M059J (cell line): ENCODE results near the gene ZNF526. TPM values are rescaled to one million over a fixed set of nuclear protein-coding genes. Genes with fewer than 3 reads are reported as not detected.
A peak's percentile ranks its signal among the peaks of the same experiment; 100 is the strongest.

Experiments
- DNase-seq: peaks from one replicate; pipeline ENCODE4 v3.0.0-alpha.2; 2012; ENCODE audit warnings: low read depth
- total RNA-seq: library from RNA; depleted of rRNA; stranded (reverse); fragments of >200 nt; shearing (Covaris generic); gene quantifications from 2 replicates; pipeline ENCODE4 v1.2.3, GENCODE V29; 2014

Gene ZNF526
- total RNA-seq, 1 experiment from 2014 or later, result 12.1 TPM

DNA sequence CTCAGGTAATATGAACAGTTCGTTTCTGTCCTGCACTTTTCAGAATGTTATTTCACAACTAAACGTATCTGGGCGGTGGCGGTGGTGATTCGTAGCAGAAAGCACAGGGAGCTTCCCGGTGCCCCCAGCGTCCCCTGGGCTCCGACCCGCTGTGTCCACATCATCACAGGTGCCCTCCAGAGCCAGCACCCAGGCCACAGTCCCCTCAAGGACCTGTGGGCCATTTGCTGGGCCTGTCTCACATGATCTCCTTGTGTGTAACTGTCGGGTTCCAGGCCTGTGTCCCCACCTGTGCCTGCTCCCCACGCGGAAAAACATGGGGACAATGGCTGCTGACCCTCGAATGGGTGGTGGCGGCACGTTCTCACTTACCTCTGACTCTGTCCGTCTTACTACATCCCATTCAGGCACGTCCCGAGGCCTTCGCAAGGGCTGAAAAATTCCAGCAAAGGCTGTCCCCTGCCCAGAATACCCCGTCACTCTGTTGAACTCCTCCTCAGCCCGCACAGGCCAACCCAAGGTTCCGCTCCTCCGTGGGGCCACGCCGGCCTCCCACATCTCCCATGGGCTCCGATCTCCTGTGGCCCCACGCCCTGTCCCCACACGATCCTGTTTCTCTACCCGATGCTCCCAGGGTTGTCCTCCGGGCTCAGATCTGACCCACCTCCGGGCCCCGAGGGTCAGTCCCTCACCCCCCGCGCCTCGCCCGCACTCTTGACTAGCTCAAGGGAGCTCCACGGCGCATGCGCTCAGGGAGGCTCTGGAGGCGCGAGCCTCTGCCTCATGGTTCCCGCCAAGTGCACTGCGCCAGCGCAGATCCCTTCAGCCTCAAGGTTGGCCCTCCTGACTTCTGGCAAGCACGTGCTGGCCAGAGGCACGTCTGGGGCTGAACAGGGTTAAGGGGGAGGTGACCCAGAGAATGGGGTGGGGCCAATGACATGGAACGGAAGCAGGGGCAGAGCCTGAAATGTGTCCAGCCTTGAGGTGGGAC, 23.8 kb upstream of the ZNF526 start:
- DNase-seq, result no peak

DNA sequence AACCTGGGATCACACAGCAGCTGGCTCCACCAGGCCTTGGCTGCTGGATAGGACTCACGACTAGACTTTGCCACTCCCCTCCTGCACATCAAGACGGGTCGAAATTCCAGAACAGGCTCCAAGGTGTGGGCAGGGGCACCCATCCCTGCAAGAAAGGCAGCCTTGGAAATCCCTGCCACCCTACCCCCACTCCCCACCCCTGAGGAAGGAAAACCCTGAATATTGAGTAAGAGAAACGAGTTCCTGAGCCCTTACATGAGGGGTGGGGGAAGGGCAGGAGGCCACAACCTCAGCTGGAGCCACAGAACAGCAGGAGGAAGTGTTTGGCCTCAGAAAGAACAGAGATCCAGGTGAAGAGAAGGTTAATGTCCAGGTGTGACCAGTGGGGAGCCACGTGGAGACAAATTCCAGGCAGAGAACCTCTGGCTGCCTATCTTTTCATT, 22.7 kb upstream of the ZNF526 start:
- no peak for DNase-seq

DNA sequence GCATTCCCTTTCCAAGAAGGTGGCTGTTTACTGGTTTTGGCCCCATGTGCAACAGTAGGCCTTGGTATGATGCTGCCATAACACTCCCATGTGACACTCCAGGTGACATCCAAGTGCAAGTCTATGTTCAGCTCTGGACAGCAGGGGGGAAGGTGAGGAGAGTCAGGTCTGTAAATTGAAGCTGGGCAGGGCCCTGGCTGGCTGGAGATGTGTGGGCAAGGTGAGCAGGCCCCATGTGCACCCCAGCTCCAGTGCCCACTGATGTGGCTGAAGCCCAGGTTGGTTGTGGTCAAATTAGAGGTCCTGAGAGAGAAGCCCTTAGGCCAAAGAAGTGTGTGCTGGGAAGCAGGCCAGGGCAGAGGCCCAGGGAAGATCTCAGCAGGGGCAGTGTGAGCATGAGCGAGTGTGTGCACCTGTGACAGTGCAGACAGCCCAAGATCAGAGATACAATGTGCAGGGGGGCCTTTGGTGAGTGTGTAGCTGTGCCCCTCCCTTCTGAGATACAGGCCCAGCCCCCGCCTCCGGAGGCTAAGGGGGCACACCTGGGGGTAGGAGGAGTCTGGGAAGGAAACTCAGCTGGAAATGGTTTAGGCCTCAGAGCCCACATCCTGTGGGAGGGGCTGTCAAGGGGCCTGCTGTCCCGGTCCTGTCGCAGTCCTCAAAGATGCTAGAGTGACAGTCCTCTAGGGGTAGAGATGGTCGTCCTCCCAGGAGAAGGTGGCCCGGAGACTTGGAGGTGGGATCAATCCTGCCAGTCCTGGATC, 21.3 kb upstream of the ZNF526 start:
- DNase-seq, result peak; percentile 44

DNA sequence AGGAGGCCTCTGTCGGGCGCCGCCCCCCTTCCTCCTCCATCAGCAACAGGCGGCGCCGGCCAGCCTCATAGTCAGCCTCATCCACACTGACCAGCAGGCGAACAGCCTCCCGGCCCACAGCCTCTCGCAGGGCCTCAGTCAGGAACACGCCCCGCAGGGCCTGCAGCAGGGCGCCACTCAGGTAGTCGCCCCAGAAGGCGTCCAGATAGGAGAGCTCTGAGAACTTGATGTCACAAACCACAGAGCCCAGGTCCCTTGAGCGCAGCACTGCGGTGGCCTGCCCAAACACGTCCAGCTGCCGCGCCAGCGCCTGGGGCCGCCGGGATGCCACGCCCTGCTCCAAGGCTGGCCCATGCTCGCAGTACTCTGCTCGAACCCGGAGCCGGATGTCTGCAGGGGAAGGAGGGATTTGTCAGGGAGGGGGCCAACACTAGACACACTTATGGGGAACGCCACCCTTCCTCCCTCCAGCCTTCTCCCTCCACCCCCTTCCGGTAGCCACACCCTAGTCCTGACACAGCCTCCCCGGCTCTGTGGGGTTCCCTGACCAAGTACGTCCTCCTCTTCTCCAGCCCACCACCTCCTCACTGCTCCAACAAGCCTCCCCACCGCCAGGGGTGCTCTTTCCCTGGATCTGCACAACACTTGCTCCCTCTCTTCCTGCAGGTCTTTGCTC, 20.5 kb upstream of the ZNF526 start:
- DNase-seq, result no peak

DNA sequence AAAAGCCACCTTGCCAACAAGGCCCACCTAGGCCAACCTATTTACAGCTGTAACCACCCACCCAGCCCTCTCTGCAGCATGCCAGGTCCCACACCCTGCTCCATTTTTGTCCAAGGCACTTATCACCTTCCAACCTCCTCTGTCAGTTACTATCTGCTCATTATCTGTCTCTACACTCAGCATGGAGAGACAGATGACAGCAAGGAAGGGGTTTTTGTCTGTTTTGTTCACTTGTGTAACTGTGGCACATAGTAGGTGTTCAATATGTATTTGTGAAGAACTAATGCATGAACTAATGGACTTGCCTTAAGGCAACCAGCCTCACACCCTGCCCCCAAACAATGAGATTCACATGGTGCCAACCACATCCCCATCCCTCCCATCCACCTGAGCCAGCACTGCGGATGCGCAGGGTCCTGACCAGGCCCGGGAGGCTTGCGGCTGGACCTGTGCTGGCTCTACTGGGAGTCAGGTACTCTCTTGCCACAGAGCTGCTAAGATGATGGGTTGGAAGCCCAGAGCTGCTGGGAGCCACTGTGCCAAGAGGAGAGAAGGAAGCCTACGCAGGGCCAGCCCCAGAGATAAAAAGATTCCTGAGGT, 19.9 kb upstream of the ZNF526 start:
- DNase-seq, result no peak

DNA sequence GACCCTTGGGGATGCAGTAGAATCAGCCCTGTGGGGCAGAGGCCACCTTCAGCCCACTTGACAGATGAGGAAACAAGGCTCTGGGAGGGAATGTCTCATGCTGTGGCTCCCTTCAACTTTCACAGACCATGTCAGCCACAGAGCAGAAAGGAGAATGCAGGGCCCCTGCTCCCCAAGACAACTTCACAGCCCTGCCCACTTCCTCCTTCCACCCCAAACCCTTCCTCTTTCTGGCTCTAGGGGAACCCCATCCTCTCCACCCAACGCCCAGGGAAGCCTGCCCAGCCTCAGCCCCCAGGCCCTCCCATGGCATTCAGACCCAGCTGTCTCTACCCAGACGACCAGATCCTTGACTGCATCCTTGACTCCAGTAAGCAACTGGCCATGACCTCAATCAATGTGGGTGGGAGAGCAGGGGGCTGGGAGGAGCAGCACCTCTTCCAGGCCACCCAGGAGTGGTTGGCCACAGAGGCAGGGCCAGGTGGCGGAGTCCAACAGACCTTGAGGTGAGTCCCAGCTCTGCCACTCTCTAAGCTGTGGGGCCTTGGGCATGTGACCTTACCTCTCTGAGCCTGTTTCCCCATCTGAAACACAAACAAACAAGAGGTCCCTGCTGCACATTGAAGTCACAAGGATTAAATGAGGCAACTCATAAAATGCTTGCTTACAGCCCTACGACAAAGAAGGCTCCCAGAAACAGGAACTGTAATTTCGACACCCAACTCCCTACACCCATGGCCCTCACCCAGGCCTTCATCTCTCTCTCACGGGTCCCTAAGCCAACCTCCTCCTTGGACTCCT, 18.4 kb upstream of the ZNF526 start:
- DNase-seq, result no peak

DNA sequence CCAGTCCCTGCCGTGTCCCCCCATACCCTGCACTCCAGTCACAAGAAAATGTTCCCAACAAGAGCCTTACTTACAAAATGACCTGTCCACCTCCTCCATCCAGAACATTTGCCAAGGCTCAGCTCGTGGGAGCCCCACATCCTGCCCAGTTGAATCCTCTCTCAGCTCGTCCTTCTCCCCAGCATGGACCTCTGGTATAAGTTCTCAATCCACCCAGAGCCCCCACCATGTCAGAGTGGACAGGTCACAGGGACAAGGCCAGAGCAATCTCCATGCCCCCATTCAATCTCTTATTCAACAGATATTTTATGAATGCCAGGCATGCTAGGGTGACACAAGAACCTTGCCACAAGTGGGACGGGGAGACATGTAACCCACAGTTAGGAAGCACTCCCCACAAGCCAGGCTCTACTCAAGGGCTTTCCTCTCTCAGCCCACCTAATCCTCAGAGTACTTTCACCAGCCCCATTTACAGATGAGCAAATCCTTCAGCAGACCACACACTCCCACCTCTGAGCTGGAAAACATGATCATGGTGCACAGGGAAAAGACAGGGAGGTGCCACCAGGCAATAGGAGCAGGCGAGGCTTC, 17.7 kb upstream of the ZNF526 start:
- DNase-seq, result no peak

DNA sequence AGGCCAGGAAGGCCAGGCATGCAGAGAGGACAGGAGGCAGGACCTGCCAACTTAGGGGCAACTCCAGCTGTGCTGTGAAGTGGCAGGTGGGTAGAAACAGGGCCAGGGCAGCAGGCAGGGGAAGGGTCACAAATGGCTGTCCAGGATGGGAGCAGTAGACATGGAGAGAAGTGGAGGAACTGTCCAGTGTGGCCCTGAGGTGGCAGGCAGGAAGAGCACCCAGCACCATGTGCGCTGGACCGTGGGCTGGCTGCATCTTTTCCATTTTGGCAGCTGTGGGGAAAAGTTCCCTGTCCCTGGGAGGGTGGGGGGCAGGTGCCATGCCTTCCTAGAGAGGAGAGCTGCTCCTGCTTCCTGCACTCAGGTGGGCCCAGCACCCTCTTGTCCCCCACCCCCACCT, 16.4 kb upstream of the ZNF526 start:
- no peak for DNase-seq

DNA sequence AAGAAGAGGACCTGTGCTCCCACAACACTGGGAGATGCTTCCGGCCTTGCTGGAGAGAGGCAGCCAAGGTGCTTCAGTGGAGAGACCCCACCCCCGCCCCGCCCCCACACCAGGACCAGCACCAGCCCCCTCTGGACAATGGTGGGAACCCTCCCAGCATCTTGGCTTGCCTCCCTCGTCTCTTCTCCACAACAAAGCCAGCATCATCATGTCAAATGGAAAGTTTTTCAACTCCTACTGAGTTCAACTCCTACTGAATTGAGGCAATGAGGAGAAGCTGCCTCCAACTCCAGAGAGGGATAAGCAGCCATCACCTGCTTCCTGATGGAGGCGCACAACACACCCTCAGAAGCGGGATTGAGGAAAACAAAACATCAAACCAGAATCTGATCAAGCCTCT, 15.4 kb upstream of the ZNF526 start:
- no peak for DNase-seq

DNA sequence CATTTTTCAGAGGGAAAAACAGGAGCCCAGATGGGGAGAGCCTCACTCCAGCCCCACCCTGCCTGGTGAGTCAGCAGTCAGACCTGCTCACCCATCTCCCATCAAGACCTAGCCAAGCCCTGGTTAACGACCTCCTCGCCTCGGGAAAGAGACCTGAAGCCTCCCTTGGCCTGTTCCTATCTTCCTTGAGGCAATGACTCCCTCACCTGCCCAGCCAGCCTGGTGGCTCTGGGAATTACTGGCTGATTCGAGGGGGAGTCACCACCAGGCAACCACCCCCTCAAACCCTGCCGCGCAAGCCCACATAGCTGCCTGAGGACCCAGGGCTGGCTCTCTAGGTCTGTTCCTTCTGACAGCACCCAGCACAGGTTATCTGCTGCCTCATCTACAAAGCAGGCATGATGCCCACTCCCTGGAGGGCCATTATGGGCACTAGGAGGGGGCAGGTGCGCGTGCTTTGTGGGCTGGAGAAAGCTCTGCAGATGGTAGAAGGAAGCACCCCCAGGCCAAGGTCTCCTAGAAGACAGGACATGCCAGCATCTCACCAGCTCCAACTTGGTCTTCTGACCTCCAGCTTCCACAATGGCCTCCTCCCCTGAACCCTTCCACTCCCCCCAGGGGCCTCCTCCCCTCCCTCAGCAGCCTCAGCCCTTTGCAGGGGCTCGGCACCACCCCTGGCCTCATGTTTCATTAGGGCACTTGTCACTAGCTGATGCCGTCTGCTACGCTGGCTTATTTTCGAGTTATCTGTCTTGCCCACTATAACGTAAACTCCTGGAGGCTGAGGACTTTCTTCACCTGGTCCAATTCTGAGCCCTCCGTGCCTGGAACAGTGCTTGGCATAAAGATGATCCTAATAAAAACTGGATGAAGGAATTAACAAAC, 13.0 kb upstream of the ZNF526 start:
- peak; percentile 83 for DNase-seq

DNA sequence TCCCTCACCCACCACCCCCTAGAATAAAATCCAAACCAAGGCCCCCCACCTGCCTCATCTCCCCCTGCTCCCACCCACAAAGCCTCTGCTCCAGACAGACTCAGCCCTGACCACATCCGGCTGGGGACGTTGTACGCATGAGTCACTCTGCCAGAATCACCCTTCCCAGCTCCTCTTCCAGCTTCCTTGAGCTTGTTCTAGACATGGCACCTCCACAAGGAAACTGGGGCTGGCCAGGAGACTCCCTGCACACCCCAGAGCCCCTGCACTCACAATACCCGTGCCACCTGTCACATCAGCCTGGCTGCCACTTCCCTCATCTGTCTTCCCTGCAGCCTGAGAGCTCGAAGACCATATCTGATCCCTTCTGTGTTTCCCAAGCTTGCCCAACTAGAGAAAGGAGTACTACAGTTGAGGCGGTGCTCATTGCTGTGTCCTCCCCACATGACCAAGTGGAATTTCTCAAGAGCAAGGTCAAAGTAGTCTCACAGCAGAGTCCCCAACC, 12.3 kb upstream of the ZNF526 start:
- DNase-seq, result peak; percentile 92

DNA sequence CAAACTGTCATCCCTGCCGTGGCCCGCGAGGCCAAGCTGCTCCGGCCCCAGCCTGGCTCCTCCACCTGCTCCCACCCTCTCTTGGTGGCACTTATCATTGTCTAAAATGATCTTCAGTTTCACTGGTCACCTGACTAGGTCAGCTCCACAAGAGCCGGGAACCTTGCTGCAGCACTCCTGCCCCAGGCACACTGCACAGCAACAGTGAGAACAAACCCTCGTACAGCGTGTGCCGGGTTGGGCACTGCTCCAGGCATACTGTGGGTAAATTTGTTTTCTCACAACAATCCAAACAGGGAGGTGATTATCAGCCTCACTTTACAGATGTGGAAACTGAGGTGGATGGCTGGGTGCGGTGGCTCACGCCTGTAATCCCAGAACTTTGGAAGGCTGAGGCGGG, 11.5 kb upstream of the ZNF526 start:
- peak; percentile 42 for DNase-seq

DNA sequence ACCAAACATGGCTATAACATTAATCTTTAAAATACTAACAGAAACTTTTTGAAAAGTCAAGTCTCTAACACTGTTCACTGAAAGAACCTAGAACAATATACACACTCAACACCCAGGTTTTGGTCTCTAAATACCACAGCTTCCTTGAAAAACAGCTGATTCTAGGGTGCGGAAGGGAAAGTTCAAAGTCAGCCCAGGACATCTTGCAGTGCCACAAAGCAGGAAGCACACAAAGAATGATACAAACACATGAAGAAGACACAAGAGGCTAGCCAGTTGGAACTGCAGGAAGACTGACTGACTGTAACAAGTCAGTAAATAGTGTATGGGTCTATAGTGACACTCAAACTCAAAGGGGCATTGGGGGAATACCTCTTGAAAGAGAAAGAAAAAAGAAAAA, 7.2 kb upstream of the ZNF526 start:
- no peak for DNase-seq

DNA sequence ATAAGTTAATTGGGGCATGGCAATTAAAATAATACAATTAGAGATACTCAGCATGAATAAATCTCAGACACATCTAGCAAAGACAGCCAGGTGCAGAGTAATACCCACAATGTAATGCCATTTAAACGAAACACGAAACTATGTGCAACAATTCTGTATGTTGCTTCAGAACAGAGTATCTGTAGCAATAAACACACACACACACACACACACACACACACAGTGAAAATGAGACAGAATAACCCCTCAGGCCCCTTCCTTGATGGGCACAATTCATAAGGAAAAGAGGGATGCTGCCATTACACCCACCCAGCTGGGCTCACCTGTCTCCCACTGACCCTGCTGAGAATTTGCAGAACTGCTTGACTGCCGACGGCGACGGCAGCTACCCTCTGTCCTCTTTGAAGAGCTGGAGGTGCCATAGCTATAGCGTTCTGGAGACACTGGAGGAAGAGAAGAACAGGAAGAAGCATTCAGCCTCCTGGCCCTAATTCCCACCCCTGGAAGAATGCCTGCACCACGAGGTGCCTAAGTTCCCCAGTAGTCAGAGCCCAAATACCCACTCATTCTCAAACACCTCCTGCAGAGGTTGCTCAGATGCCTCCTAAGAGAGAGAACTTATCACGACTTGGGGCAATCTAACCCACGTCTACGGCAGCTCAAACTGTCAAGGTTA, 5.2 kb upstream of the ZNF526 start:
- DNase-seq, result no peak

DNA sequence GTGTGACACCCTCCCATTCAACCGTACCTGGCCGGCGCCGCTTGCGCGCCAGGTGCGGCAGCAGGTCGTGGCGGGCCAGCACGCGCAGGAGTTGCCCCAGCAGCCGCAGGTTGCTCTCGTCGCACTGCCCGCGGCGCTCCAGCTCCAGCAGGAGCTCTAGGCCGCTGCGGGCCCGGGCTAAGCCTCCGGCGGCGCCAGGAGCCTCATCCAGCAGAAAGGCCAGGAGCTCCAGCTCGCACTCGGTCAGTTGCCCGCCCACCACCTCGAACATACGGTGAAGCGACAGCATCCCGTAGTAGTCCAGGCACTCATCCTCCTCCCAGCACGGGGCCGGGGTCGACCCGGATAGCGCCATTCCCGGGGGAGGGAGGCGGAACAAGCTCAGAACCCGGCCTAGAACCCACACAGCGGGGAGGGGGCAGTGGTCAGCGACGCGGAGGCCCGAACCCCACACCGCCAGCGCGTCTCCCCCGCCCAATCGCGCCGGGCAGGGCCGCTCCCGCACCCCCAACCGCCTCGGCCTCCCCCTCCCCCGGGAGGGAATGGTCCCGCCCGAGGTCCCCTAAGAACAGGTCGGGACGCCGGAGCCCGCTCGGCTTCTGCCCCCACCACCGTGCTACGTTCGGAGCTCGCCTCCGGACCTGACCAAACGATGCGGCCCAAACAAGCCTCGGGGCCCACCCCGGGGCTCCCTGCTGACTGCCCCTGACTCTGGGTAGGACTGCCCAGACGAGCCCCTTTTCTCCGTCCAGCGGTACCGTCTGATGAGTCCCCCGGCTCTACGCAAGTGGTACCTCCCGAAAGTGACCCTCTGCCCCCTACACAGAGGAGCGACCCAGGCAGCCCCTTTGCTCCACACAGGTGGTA, 3.2 kb upstream of the ZNF526 start:
- DNase-seq, result peak; percentile 38

DNA sequence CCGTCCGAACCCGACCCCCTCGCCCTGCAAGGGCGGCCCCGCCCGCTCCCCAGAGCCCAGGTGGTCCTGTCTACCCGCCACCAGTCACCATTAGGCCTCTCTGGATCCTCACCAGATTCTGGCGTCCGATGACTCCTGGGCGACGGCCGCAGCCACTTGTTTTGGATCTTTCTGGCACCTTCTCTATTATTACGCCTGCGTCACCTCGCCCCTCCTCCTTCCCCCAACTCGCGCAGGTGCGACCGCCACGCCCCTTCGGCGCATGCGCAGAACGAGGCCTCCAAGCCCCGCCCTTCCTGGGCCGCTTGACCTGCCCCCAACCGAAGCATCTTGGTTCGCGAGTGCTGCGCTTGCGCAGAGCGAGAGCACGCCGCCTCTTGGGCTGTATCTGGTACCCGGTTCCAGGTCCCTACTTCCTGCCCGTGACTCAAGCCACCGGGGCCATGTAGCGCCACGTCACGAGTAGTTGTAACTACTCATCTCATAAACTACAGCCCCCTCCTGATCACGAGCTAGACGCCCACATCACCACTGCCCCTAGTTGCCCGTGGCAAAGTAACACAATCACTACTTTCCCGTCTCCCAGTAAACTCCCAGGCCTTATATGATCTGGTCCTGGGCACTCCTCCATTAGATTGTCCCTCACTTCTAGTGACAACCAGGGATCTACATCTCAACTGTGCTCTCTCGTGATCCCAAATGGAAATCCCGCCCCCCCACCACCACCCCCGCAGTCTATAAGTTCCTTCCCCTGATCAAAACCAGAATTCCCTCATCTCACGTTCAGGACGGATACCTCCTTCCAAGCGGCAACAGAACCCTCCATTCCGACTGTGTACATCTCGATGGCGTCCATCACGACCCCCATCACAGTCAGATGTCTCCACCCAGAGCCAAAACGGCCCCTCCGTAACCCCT, 2.3 kb upstream of the ZNF526 start, which contains the start of gene DEDD2:
Gene DEDD2, minus strand, starts transcription at position 158 of the 918 bp plus-strand sequence. CDS start 670 bp downstream, outside the sequence.
- peak; percentile 98 for DNase-seq

DNA sequence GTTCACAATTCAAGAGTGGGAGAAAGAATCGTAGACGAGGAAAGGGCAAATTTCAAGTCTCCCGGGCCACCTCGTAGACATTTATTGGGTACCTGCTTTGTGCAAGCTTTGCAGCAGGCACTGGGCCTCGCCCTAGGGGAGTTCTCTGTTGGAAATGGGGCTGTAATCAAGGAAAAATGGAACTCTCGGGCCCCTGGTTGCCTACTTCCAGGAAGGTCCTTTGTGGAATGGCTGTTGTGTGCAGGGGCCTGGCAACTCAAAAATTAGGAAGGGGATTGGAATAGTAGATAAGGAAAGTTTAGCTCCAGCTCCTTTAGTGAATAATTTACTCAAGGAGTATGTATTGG, 612 bp downstream of the ZNF526 start:
- no peak for DNase-seq
